ENCODE measurements around the gene TMC5.
A peak's percentile ranks its signal among the peaks of the same experiment; 100 is the strongest.

The TMC5 gene

DNA sequence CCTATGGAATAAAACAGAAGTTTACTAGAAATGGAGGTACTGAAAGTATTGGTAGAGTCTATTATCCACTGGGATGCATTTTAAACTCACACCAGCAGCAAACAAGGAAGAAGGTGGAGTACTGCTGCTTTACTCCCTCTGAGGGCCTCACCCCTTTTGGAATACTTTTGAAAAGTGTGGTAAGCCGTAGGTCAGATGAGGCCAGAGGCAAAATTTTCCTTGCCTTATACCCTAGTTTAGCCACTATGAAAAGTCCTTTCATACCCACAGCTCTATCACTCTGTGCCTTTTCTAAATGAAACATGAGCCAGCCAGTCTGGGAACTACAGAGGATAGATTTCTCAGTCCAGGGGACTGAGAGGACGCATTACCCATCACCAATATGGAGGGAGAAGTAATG, 90.2 kb downstream of the TMC5 start:
- DNase-seq = no peak

DNA sequence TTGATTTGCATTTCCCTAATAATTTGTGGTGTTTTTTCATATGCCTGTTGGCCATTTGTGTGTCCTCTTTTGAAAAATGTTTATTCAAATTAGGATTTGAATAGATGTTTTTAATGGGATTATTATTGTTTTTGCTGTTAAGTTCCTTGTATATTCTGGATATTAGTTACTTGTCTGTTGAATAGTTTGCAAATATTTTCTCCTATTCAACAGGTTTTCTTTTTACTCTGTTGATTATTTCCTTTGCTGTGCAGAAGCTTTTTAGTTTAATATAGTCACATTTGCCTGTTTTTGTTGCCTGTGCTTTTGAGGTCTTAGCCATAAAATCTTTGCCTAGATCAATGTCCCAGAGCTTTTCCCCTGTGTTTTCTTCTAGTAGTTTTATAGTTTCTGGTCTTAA, 94.6 kb downstream of the TMC5 start:
- no peak for DNase-seq

DNA sequence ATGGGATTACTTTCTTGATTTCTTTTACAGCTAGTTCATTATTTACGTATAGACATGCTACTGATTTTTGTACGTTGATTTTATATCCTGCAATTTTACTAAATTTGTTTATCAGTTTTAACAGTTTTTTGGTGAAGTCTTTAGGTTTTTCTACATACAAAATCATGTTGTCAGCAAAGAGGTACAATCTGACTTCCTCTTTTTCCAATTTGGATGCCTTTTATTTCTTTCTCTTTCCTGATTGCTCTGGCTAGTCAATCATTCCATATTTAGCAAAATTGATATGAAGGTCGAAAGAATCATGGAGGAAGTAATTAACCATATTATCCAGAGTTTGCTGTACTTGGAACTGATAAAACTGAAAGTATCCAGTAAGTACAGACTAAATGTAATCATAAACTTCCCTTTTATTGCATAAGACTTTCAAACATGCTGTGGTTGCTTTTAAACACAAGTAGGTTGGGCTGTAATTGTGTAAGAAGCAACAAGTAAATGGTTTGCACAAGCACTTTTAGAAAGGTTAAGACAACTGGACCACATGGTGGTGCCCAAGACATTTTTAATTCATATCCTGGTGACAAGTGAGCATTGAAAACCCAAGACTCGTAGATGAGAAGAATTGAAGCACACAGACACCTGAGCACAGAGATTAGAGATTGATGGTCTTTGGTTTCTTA, 95.8 kb downstream of the TMC5 start:
- no peak for DNase-seq

DNA sequence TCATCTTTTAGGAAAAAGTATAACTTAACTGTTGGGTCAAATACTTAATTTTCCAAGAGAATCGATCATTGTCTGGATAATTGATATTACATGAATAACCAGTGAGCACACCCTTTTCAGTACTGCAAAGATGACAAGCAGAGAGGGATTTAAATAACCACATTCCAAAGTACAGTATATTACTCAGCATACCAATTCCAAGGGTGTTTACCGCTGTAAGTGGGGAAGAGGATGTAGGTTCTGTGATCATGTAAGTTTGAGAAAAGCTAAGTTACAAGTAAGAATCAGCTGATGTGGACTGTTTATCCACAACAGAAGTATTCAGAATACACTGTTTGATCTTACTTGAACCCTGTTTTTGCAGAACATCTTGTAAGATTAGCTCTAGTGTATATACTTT, 98.1 kb downstream of the TMC5 start:
- DNase-seq = no peak

DNA sequence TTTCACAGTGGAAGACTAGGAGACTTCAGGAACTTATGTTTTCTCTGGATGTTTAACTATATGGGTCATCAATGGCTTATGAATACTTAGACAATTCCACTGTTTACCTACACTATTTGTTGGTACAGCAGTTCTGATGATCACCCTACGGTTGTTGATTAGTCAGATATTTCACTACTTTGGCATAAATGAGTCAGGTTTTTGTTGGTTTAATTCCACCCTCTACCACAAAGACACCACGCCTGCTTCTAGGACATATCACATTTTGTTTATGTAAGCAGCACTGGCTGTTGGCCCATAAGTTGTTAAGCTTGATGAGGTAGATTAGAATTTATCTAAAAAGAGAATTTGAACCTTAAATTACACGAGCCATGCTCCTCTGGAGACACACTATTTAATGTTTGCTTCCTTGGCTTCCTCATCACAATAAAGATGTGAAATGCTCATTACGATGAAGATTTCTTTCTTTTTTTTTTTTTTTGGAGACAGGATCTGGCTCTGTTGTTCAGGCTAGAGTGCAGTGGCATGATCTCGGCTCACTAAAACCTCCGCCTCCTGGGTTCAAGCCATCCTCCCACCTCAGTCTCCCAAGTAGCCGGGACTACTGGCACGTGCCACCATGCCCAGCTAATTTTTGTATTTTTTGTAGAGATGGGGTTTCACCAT, 99.9 kb downstream of the TMC5 start:
- DNase-seq = no peak

DNA sequence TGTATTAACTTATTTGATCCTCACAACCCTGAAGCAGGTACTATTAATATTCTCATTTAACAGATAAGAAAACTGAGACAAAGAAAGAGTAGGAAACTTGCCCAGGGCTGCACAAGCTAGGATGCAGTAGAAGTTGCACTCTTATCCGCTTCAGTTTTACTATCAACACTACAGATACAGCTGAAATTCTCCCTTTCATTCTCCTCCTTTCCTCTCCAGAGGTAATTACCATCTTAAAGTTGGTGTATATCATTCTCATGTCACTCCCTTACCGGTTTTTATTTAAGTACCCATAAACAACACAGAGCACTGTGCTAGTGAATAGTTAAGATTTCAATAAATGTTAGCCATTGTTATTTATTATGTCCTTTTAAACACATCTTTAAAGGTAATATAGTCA, 100.7 kb downstream of the TMC5 start:
- no peak for DNase-seq

DNA sequence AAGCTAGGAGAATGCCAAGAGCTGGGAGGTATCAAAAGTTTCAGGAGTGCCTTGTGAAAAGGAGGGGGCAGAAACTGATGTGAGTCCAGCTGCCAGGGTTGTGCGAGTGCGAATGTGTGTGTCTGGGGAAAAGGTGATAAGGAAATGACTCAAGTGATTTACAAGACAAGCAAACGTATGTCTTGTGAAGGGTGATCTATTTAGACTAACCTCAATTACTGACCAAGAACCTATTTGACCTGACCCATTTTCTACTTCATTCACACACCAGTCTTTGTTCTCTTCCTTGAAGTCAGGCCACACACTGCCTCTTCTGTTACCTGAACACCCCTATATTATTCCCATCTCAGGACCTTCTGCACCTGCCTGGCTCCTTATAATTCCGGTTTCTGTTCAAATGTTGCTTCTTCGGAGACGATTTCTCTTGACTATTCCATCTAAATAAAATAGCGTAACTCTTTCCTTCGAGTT, 103.2 kb downstream of the TMC5 start:
- DNase-seq = no peak

DNA sequence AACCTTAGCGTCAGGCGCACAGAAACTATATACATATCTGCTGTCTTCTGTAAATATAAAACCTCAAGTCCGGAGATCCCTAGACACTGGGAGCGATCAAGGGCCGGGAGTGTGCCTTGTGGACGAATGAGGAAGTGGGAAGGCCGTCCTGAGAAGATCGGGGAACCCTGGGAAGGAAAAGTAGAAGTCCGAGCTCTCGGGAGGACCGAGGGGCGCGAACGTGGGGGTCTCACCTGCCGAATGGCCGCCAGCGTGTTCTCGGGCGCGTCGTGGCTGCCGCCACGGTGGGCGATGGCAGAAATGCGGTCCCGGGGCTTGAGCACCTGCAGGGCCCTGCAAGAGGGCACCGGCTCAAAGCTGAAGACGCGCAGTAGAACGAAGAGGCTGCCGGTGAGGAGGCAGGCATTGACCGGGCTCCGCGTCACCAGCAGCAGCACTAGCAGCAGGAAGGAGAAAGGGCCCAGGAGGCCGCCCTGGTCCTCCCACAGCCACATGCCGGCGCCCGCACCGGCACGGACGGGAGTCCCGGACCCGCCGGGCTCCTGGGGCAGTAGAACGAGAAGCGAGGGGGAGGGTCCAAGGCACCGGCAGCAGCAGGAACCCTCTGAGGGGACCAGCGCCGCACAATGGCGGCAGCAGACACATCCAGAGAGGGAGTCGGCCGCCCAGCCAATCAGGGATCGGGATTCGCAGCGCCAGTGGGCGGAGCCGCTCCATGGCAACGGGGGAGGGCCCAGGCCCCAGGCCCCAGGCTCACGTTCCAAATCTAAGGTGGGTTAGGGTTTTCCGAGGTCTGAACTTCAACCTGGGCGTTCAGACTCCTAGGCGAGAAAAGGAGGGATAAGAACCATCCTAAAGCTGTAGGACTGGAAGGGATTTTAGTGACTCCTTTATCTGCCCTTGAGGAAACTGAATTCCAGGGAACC, 104.1 kb downstream of the TMC5 start, which contains the start of gene GDE1:
TSS of gene GDE1 (minus strand) at position 628 of the 926 bp plus-strand sequence. CDS start at position 494, 134 bp downstream.
- peak; percentile 85 to 93 (median 87) for DNase-seq

DNA sequence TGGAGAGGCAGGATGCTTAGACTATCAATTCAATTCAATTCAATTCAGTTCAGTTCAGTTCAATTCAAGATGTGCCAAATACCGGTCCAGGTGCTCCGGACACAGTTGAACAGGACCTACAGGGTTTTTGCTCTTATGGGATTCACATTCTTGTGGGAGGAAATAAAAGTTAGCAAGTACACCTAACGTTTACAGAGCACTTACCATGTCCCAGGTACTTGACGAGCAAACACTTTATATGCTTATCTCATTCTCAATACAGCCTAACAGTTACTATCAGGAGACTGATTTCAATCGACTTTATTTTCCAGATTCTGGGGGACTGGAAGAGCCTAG, 104.7 kb downstream of the TMC5 start:
- no peak for DNase-seq

DNA sequence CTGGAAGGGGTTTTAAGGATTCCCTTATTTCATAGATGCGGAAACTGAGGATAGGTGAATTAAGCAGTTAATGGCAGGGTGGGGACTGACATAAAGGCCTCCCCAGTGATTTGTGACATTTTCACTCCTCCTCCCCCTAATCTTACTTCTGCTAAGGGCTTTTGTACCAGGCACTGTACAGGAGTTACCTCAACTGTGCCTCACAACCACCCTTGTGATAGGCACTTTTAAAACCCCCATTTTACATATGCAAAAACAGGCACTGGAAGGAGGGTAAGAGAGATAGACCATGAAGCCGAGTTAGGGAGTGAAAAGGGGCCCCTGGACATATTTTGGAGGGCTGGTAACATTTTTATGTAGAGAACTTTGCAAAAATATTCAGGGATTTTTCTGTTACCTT, 105.1 kb downstream of the TMC5 start:
- no peak for DNase-seq

DNA sequence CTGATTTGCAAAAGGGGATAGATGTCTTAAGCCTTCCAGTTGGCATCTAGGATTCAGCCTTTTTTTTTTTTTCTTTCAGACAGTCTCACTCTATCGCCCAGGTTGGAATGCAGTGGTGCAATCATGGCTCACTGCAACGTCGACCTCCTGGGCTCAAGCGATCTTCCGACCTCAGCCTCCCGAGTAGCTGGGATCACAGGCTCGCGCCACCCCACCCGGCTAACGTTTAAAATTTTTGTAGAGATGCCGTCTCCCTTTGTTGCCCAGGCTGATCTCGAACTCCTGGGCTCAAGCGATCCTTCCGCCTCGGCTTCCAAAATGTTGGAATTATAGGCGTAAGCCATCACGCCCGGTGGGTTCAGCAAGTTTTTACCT, 105.5 kb downstream of the TMC5 start:
- no peak for DNase-seq

DNA sequence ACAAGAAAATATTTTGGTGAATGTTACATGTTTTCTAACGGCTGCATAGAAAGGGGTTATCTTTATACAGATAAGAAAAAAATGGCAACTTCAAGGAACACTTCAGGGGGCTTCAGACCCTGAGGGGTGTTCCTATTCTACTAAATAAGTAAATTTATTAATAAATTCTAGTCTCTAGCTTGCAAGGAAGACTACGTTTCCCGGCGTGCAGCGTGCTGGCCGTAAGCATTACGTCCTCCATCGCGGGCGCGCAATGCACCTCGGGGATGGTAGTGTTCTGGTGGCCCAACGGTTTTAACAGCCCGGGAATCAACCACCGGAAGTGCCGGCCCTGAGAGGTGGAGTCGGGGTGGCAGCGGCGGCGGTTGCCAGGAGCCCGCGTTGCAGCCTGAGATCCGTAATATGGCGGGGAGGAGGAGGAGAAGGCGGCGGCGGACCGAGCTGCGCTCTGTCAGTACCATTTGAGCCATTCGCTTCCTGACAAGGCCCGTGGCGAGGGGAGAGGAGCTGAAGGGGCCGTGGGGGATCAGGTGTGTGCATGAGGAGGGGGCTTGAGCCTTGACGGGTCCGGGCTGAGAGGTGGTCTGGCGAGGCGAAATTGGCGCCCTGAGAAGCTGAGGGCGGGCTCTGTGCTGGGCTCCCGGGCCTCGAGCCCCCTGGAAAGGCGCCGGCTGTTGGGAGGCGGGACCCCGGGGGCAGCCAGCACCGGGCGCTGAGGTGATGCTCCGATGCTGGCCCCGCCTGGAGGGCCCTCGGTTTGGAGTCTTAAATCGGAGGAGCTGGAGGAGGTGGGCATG, 106.1 kb downstream of the TMC5 start, which contains the start of gene CCP110:
TSS of gene CCP110 (plus strand) at position 384 of the 797 bp plus-strand sequence. CDS start 3,940 bp downstream, outside the sequence.
- DNase-seq = peak; percentile 86 to 90 (median 88)

DNA sequence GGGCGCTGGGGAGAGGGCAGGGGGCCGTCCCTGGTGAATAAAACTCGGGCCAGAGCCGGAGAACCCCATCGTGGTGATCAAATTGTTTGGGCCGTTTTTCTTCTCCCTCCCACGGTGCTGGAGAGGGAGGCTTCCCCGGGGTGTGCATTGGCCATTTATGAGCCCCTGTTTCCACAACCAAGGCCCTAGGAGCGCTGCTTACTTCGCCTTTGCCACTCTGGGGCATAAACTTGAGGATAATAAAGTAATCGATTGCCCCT, 106.6 kb downstream of the TMC5 start:
- DNase-seq = no peak

DNA sequence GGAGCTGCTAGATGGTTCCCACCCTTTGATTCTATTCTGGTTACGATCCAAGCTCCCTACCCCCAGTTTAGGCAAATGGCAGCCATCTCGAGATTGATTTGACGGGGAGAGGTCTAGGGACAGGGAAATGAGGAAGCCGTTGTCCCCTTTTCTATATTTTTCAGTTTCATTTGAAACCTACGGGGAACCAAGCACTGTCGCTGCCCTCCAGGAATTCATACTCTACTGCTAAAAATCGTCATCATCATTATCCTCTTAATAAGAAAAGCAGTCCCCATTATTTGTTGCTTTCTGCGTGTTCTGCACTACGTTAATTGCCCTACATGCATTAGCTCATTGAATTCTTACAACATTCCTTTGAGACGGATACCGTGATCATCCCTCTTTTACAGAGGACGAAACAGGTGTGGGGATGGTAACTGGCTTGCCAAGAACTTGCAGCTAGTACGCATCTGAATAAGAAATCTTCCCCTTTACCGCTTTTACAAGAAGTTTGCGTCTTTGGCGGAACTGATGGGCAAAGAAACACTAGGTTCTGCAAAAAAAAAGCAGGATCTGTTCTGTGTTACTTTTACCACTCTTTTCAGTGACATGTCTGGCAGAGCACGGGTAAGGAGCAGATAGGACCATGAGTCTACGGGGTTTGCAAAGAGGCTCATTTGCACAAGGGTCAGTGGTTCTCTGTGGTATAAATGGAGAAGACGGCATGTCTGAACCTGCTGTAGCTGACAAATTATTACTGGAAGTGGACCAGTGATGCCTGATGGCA, 107.1 kb downstream of the TMC5 start:
- no peak for DNase-seq

DNA sequence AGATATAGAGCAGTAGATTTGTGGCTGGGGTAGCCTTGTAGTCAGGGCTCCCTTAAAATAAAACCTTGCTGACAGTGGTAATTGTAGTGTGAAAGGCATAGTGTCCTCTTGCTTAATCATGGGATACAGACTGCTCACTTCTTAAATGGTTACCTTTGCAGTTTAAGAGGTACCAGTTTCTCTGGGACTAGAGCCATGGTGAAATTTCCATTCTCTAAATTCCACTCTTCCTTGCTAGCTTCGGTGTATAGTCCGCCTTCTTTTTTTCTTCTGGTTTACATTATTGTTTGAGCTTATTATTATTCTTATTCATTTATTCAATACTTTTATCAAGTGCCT, 107.7 kb downstream of the TMC5 start:
- no peak for DNase-seq

DNA sequence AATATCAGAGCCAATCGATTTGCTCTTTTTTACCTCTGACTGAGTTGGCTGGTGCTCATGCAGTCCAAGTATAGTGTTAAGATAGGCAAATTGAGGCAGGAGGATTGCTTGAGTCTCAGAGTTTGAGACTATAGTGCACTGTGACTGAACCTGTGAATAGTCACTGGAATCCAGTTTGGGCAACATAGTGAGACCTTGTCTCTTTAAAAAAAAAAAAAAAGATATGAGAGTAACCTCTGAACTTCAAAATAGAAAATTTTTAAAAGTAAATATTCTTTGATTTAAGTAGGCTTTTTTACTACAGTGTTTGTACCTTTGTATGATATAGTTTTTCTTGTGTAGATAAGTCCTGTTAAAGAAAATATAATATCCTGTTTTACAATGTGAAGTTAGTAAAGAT, 109.5 kb downstream of the TMC5 start:
- no peak for DNase-seq

DNA sequence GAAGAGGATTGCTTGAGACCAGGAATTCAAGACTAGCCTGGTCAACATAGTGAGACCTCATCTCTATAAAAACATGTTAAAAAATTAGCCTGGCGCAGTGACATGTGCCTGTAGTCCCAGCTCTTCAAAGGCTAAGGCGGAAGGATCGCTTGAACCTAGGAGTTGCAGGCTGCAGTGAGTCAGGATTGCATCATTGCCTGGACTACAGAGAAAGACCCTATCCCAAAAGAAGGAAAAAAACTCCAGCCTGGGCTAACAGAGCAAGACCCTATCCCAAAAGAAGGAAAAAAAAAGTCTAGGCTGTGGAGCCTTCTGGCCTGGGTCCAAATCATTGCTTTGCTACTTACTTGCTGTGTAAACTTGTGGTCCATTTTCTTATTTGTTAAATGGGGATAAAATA, 111.0 kb downstream of the TMC5 start:
- no peak for DNase-seq

DNA sequence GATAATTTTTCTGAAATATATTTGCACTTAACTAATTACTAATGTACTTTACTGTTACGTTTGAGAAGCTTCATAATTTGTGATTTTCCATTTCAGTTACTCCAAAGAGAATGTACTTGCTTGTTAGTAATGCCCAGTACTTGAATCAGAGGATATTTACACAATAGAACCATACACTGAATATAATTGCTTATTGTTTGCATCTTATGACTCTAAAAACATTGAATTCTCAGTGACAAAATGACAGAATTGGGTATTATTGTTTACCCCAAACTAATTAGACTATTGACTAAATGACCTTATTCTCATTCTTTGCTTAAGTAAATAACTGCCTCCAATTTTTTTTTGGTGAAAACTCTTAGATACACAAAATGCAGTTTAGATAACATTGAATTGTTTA, 114.9 kb downstream of the TMC5 start:
- no peak for DNase-seq

DNA sequence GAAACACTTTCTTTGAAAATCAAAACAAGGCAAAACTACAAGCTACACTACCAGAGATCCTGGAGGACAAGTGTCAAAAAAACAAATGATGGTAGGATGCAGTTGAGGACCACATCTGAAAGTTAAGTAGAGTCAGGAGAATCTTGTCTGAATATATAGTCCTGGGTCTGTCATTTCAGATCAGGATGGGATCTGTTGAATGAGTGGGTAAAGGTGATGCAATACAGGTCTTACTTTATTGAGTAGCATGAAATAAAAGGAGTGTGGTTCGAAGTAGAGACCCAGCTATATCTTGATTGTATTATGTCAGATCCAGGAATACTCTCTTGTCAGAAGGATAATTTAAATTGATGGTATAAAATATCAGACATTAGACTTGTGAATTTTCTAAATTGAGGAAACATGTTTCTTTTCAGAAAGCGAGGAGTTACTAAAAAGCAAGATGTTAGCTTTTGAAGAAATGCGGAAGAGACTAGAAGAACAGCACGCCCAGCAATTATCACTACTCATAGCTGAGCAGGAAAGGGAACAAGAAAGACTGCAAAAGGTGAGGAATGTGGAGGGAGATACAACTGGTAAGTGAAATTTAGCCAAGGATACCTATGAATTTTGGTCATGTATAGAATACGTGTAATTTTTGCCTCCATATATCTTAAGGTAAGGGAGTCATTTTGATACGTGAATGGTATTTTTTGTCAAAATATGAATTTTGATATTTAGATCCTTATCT, 122.7 kb downstream of the TMC5 start:
- no peak for DNase-seq

DNA sequence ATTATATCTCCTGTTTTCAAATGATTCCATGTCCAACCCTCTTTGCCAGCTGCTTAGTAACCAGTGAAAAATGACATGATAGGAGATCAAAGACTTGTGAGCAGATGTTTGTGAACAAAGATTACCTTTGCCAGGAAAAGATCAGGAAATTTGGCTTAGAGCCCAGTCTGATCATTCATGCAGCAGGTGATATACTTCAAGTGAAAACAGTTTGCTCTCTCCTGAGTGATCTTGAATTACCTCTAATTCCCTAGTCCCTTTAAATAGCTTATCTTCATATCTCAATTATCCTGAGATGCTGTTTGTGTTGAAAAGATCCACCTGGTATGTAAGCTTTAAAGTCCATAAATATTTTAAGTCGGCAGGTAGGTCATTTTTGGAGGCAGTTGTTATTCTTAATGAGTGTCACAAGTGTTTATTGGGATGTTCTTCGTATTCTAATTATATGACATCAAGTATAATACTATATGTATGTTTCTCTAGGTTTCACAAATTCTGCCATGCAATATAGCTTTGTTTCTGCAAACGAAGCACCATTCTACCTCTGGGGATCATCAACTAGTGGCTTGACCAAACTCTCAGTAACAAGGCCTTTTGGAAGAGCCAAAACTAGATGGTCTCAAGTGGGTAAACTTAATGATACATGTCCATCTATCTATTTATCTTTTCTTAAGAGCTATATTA, 124.6 kb downstream of the TMC5 start:
- DNase-seq = no peak

Data from activated CD4-positive, CD25-positive, alpha-beta regulatory T cell (primary cell).